Measurements from ENCODE around the gene FJX1.
A peak's percentile ranks its signal among the peaks of the same experiment; 100 is the strongest.
"Not testable (repeated sequence)": the region's sequence is repeated elsewhere in the genome, so short reads cannot be mapped to it uniquely, and the experiment has no call there.

Gene FJX1

GRCh38 chr11:35631891-35632290, 13.6 kb downstream of the FJX1 start:
- no peak for DNase-seq (ENCODE audit: low read depth in 2 of 2)

GRCh38 chr11:35632301-35632700, 14.0 kb downstream of the FJX1 start:
- no peak for DNase-seq (ENCODE audit: low read depth in 2 of 2)

DNA sequence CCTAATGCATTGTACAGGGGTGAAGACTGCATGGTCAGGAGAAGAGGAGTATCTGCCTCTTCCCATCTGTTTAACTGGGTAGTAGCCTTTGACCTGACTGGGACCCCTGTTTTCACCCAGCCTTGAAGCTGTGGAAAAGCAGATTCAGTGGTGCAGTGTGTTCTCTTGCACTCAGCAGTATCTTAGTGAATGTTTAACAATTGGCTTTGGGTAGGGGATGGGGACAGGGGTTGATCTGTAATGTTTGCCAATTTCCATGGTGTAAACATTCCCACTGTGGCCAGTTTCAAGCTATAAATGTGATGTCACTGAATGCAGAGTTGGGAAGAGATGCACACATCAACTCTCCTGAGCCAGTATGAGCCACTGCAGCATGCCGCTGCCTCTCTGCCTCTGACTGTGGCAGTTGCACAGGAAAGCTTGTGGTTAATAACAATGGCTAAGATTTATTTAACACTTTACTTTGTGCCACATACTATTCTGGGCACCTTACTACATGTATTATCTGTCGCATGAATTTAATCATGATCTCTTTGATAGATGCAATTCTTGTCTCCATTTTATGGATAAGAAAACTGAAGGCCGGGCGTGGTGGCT, 15.7 kb downstream of the FJX1 start:
- no peak for DNase-seq (ENCODE audit: low read depth in 2 of 2)

- no peak for DNase-seq (ENCODE audit: low read depth in 2 of 2)
Measured at GRCh38 chr11:35635933-35636332, 17.7 kb downstream of the FJX1 start.

DNA sequence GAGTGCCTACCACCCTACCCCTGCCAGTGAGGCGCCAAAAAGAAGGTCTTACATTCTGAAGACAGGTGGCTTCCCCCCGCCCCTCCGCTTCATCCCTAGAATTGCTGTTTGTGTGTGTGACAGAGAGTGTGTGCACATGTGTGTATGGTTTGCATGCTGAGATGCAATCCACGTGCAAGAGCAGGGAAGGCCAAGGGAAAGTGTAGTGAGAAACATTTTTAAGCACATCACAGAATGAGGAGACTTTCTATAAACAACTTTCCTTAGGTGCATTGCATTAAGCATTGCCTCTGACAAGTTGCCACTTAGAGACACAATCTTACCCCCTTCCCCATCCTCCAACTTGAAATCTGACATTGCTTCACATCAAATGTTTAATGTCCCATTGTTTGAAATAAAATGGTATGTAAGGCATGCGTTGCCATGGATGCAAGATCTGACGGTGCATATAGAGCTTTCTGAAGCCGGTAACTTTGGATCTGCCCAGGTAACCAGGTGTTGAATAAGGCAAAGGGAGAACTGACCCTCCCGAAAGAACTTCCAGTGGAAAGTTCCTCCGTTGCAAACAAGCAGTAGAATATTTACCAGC, 21.4 kb downstream of the FJX1 start:
- no peak for DNase-seq (ENCODE audit: low read depth in 2 of 2)

GRCh38 chr11:35641171-35641897, 23.1 kb downstream of the FJX1 start:
- DNase-seq (ENCODE audit: low read depth in 2 of 2) = no peak

DNA sequence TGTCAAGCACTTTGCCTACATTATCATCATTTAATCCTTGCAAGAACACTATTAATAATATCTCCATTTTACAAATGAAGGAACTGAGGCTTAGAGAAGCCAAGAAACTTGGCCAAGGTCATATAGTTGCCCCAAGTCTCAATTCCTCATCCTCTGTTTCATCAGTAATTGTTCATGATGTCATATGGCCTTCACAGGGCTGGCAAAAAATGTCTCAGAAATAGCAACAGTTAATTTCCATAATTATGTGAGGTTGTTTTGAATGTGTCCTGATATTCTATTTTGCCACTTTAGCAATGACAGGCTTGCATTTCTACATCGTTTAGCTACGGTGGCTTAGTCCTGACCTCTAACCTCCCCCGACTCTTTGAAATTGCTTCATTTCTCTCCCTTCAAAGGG, 23.7 kb downstream of the FJX1 start:
- DNase-seq (ENCODE audit: low read depth in 2 of 2) = no peak

- DNase-seq (ENCODE audit: low read depth in 2 of 2) = no peak
Measured at GRCh38 chr11:35647421-35648093, 29.3 kb downstream of the FJX1 start.

GRCh38 chr11:35650006-35650405, 31.7 kb downstream of the FJX1 start:
- no peak for DNase-seq (ENCODE audit: low read depth in 2 of 2)

DNA sequence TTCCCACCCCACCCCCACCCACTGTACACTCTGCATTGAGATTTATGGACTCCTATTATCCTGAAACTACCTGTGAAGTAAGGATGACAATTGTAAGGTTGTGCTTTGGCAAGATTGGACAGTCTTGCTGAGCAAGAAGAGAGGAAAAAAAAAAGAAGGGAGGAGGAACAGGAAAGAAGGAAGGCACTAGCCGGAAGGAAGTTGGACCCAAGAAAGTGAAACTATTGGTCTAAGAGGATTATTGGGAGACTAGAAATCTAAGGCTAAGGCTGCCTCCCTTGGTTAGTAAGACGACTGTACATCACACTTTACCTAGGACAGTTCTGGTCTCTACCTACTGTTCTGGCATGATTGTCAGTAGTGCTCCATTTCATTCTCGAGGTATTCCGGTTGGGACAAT, 32.2 kb downstream of the FJX1 start:
- no peak for DNase-seq (ENCODE audit: low read depth in 2 of 2)

DNA sequence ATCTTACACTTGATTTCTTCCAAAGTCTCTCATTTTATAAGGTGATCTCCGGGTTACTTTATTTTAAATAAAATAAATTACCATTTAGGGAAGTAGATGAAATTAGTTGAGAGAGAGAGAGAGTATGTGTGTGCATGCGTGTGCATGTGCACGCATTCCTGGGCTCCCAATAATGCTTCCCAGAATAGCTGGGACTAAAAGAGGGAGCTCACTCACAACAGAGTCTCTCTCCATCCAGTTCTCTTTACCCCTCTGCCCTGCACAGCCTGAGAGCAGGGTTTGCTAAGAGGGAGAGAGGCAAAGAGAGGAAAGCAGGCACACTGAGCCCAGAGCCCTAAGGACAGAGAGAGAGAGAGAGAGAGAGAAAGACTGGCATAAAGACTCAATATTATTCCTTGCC, 33.0 kb downstream of the FJX1 start:
- DNase-seq (ENCODE audit: low read depth in 2 of 2) = no peak

- DNase-seq (ENCODE audit: low read depth in 2 of 2) = not testable (repeated sequence)
Measured at GRCh38 chr11:35652786-35653185, 34.5 kb downstream of the FJX1 start.

GRCh38 chr11:35654711-35655110, 36.5 kb downstream of the FJX1 start:
- no peak for DNase-seq (ENCODE audit: low read depth in 2 of 2)

DNA sequence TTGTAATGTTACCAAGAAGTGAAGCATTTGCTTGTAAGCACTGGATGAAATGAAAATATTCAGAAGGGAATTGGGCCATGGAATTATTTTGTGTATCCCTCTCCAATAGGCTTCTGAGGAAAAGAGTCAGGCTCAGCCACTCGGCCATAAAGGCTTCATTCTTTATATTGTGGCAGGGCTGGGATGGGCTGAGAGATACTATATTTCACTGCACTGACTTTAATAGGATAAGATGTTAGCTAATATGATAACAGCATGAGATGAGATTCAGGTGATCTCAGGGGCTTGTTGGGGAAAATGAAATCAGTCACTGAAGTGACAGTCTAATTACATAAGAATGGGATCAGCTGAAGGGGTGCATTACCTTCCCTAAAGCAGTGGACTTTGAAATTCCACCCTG, 37.0 kb downstream of the FJX1 start:
- no peak for DNase-seq (ENCODE audit: low read depth in 2 of 2)

DNA sequence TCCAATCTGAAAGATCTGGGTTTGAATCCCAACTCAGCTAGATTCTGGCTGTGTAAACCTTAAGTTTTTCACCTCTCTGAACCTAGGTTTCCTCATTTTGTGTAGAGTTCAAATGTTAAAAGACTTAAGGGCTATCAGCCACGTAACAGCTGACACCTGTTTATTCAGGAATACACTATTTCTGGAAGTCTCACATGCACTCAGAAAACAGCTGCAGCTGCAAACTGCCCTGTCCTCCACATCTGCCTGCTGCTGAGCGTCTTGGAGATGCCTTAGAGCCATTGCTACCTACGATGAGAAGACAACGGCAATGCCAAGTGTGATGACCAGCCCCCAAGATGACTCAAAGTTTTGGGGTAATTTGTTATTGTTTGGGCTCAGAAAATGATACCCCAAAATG, 37.6 kb downstream of the FJX1 start:
- no peak for DNase-seq (ENCODE audit: low read depth in 2 of 2)

DNA sequence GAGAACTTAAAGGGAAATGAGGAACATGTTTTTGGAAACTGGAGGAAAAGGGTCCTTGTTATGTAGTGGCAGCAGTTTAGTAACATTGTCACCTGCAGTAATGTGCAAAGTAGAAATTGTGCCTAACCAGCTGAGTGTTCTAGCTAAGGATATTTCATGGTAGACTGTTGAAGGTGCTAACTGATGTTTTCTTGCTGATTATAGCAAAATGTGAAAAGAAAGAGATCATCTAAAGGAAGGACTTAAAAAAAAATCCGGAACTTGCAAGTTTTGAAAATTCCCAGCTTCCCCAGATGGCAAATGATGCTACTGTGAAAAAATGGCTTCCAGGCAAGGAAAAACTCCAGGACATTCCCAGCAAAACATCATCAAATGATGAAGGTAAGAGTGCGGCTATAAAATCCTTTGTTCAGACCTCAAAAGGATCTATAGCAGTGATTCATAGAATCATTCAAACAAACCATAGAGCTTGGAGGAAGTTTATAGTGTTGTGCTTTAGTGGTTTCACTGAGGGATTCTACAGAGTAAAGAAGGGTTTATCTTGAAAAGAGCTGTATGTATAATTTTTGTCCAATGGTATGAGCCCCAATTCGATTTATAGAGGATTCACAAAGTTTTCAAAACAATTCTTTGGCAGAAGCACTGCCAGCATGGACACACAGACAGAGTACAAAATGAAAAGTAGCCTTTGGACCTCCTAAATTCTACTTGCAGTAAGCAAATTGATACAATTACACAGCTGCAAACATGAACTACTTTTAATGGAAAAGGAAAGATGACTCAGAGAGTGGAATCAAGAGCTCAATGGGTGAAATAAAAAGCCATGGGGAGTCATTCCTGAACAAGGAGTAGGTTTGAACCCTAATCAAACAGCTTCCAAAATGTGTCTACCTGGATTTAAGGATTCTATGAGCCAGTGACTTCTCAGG, 40.0 kb downstream of the FJX1 start:
- no peak for DNase-seq (ENCODE audit: low read depth in 2 of 2)

DNA sequence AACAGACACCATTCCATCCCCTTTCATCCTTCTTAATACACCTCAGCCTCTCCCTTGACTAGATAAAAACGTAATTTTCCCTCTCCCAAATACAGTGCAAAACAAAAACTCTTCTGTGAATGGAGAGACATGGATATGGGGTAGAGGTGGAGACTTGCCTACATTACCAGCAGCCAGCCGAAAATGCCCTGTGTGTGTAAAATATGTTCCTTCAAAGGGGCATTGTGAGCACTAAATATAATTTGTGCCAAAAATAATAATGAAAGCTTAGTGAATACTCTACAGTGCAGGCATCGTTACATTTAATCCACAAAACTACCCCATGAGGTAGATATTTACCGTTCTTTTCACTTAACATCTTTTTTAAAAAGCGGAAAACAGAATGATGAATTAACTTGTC, 43.3 kb downstream of the FJX1 start:
- no peak for DNase-seq (ENCODE audit: low read depth in 2 of 2)

GRCh38 chr11:35662061-35662648, 43.9 kb downstream of the FJX1 start:
- DNase-seq (ENCODE audit: low read depth in 2 of 2) = peak in 1 of 2 donors; percentile 7

DNA sequence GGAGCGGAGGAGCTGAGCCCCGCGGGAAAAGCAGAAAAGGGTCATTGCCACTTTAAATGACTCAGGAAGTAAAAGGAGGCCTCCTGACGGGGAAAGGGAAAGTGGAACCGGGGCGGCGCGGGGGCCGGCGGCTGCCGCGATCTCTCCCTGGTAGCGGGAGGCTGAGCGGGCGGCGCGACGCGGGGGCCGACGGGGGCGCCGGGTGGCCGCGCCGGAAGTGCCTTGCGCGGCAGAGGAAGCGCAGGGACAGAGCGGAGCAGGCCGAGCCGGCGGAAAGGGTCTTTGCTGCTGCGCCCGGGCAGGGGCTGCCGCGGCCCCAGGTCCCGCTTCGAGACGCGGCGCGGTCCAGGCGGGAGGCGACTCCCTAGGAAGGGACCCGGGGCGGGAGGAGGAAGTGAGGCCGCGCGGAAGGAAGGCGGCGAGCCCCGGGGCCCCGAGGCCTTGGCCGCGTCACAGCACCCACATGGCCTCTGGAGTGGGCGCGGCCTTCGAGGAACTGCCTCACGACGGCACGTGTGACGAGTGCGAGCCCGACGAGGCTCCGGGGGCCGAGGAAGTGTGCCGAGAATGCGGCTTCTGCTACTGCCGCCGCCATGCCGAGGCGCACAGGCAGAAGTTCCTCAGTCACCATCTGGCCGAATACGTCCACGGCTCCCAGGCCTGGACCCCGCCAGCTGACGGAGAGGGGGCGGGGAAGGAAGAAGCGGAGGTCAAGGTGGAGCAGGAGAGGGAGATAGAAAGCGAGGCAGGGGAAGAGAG, 44.6 kb downstream of the FJX1 start, which contains the start of gene TRIM44:
Gene TRIM44, plus strand, starts transcription at position 127 of the 759 bp plus-strand sequence. Its CDS starts 337 bp downstream, at position 464.
- peak; percentile 69 for DNase-seq (ENCODE audit: low read depth in 2 of 2)

DNA sequence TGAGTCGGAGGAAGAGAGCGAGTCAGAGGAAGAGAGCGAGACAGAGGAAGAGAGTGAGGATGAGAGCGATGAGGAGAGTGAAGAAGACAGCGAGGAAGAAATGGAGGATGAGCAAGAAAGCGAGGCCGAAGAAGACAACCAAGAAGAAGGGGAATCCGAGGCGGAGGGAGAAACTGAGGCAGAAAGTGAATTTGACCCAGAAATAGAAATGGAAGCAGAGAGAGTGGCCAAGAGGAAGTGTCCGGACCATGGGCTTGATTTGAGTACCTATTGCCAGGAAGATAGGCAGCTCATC, 45.1 kb downstream of the FJX1 start:
- DNase-seq (ENCODE audit: low read depth in 2 of 2) = no peak
